Activated T-cell treated with anti-CD3 and anti-CD28 coated beads, Interleukin-2, amount 50 U/mL, for 24 hours (primary cell): ENCODE results near the gene SLX4IP.

Experiments
- DNase-seq: peaks from one replicate; pipeline ENCODE4 v3.0.0-alpha.2; 2020
- H3K27ac Mint-ChIP-seq: 2 replicates; pipeline ENCODE4 v1.8.0; 2020; ENCODE audit warnings: mild to moderate bottlenecking, mixed read lengths
- H3K27me3 Mint-ChIP-seq: 2 replicates; pipeline ENCODE4 v1.8.0; 2020; ENCODE audit warnings: mixed read lengths
- H3K36me3 Mint-ChIP-seq: 2 replicates; pipeline ENCODE4 v1.8.0; 2020; ENCODE audit warnings: low read depth, mixed read lengths
- H3K4me1 Mint-ChIP-seq: 2 replicates; pipeline ENCODE4 v1.8.0; 2020; ENCODE audit warnings: low read depth, mixed read lengths
- H3K4me3 Mint-ChIP-seq: 2 replicates; pipeline ENCODE4 v1.8.0; 2020; ENCODE audit warnings: mild to moderate bottlenecking, moderate library complexity, mixed read lengths
- H3K9me3 Mint-ChIP-seq: 2 replicates; pipeline ENCODE4 v1.8.0; 2020; ENCODE audit warnings: mixed read lengths

The SLX4IP gene

GRCh38 chr20:10522328-10522727 is 87.2 kb downstream of the SLX4IP start:
- H3K27ac Mint-ChIP-seq = no peak overlapping the region
- H3K36me3 Mint-ChIP-seq = peaks cover 10% of the 10 kb centered on the region
- no peak for DNase-seq
- H3K9me3 Mint-ChIP-seq = no peaks in the 10 kb centered on the region
- no peak overlapping the region for H3K4me3 Mint-ChIP-seq
- no peaks in the 10 kb centered on the region for H3K27me3 Mint-ChIP-seq
- peaks cover 36% of the 10 kb centered on the region for H3K4me1 Mint-ChIP-seq

GRCh38 chr20:10523443-10523842 is 88.3 kb downstream of the SLX4IP start:
- Mint-ChIP-seq H3K4me3 (no peak overlapping the region), H3K36me3 (peaks cover 10% of the 10 kb centered on the region), H3K27me3 (no peaks in the 10 kb centered on the region), H3K4me1 (peaks cover 36% of the 10 kb centered on the region), H3K9me3 (no peaks in the 10 kb centered on the region), H3K27ac (no peak overlapping the region)
- DNase-seq = no peak

GRCh38 chr20:10524034-10524476 is 89.0 kb downstream of the SLX4IP start:
- Mint-ChIP-seq H3K9me3 (no peaks in the 10 kb centered on the region), H3K4me1 (peaks cover 35% of the 10 kb centered on the region), H3K36me3 (peaks cover 10% of the 10 kb centered on the region)

GRCh38 chr20:10524643-10525042 is 89.5 kb downstream of the SLX4IP start:
- Mint-ChIP-seq H3K4me3 (no peak overlapping the region), H3K9me3 (no peaks in the 10 kb centered on the region), H3K36me3 (peaks cover 10% of the 10 kb centered on the region)

More at GRCh38 chr20:10524034-10524476, 89.0 kb downstream of the SLX4IP start:
- H3K27me3 Mint-ChIP-seq = no peaks in the 10 kb centered on the region
- H3K4me3 Mint-ChIP-seq = no peak overlapping the region
- no peak overlapping the region for H3K27ac Mint-ChIP-seq
- DNase-seq = no peak

GRCh38 chr20:10527781-10528180 is 92.7 kb downstream of the SLX4IP start:
- H3K27me3 Mint-ChIP-seq = no peaks in the 10 kb centered on the region
- H3K4me1 Mint-ChIP-seq = peaks cover 11% of the 10 kb centered on the region
- no peak overlapping the region for H3K27ac Mint-ChIP-seq
- no peak for DNase-seq
- peaks cover 10% of the 10 kb centered on the region for H3K36me3 Mint-ChIP-seq
- no peak overlapping the region for H3K4me3 Mint-ChIP-seq
- H3K9me3 Mint-ChIP-seq = no peaks in the 10 kb centered on the region

More at GRCh38 chr20:10524643-10525042, 89.5 kb downstream of the SLX4IP start:
- Mint-ChIP-seq H3K27ac (no peak overlapping the region), H3K4me1 (peaks cover 30% of the 10 kb centered on the region), H3K27me3 (no peaks in the 10 kb centered on the region)
- no peak for DNase-seq

GRCh38 chr20:10530883-10531282 is 95.8 kb downstream of the SLX4IP start:
- H3K36me3 Mint-ChIP-seq = peaks cover 9% of the 10 kb centered on the region
- H3K4me1 Mint-ChIP-seq = peaks cover 6% of the 10 kb centered on the region
- no peak for DNase-seq
- no peak overlapping the region for H3K27ac Mint-ChIP-seq
- H3K9me3 Mint-ChIP-seq = no peaks in the 10 kb centered on the region
- H3K27me3 Mint-ChIP-seq = no peaks in the 10 kb centered on the region
- H3K4me3 Mint-ChIP-seq = no peak overlapping the region

GRCh38 chr20:10531848-10532247 is 96.7 kb downstream of the SLX4IP start:
- Mint-ChIP-seq H3K4me1 (peaks cover 8% of the 10 kb centered on the region), H3K9me3 (no peaks in the 10 kb centered on the region), H3K36me3 (peaks cover 4% of the 10 kb centered on the region), H3K27me3 (no peaks in the 10 kb centered on the region), H3K27ac (no peak overlapping the region), H3K4me3 (no peak overlapping the region)
- no peak for DNase-seq

GRCh38 chr20:10532361-10532760 is 97.3 kb downstream of the SLX4IP start:
- no peak overlapping the region for H3K27ac Mint-ChIP-seq

GRCh38 chr20:10536531-10536930 is 101.4 kb downstream of the SLX4IP start:
- no peak for DNase-seq
- Mint-ChIP-seq H3K27ac (no peak overlapping the region), H3K4me3 (no peak overlapping the region), H3K4me1 (peaks cover 22% of the 10 kb centered on the region), H3K36me3 (peaks cover 4% of the 10 kb centered on the region), H3K9me3 (no peaks in the 10 kb centered on the region), H3K27me3 (no peaks in the 10 kb centered on the region)

More at GRCh38 chr20:10532361-10532760, 97.3 kb downstream of the SLX4IP start:
- Mint-ChIP-seq H3K9me3 (no peaks in the 10 kb centered on the region), H3K36me3 (peaks cover 4% of the 10 kb centered on the region), H3K4me3 (no peak overlapping the region), H3K27me3 (no peaks in the 10 kb centered on the region), H3K4me1 (peaks cover 8% of the 10 kb centered on the region)
- DNase-seq = no peak

- Mint-ChIP-seq H3K9me3 (no peaks in the 10 kb centered on the region), H3K36me3 (peaks cover 3% of the 10 kb centered on the region)
Observed at GRCh38 chr20:10537850-10538480, 102.9 kb downstream of the SLX4IP start.

GRCh38 chr20:10538768-10539167 is 103.7 kb downstream of the SLX4IP start:
- H3K36me3 Mint-ChIP-seq = no peaks in the 10 kb centered on the region
- H3K27me3 Mint-ChIP-seq = no peaks in the 10 kb centered on the region
- DNase-seq = no peak
- no peaks in the 10 kb centered on the region for H3K9me3 Mint-ChIP-seq
- H3K27ac Mint-ChIP-seq = no peak overlapping the region
- H3K4me1 Mint-ChIP-seq = peaks cover 23% of the 10 kb centered on the region
- no peak overlapping the region for H3K4me3 Mint-ChIP-seq

More at GRCh38 chr20:10537850-10538480, 102.9 kb downstream of the SLX4IP start:
- H3K27me3 Mint-ChIP-seq = no peaks in the 10 kb centered on the region
- H3K27ac Mint-ChIP-seq = no peak overlapping the region
- H3K4me3 Mint-ChIP-seq = no peak overlapping the region
- no peak for DNase-seq
- H3K4me1 Mint-ChIP-seq = peaks cover 23% of the 10 kb centered on the region

GRCh38 chr20:10539818-10540553 is 104.9 kb downstream of the SLX4IP start:
- Mint-ChIP-seq H3K36me3 (no peaks in the 10 kb centered on the region), H3K27me3 (no peaks in the 10 kb centered on the region), H3K4me3 (no peak overlapping the region), H3K9me3 (no peaks in the 10 kb centered on the region), H3K27ac (peak overlapping the region; percentile 32), H3K4me1 (peaks cover 22% of the 10 kb centered on the region)
- no peak for DNase-seq

- Mint-ChIP-seq H3K4me3 (no peak overlapping the region), H3K4me1 (peaks cover 25% of the 10 kb centered on the region), H3K9me3 (no peaks in the 10 kb centered on the region), H3K27me3 (no peaks in the 10 kb centered on the region), H3K36me3 (no peaks in the 10 kb centered on the region), H3K27ac (no peak overlapping the region)
- no peak for DNase-seq
Observed at GRCh38 chr20:10540636-10541493, 105.8 kb downstream of the SLX4IP start.

GRCh38 chr20:10541668-10542411 is 106.7 kb downstream of the SLX4IP start:
- Mint-ChIP-seq H3K27ac (no peak overlapping the region), H3K4me1 (peaks cover 22% of the 10 kb centered on the region), H3K9me3 (no peaks in the 10 kb centered on the region), H3K36me3 (no peaks in the 10 kb centered on the region), H3K27me3 (no peaks in the 10 kb centered on the region), H3K4me3 (no peak overlapping the region)
- no peak for DNase-seq
